ENCODE measurements around the gene CSNK1D. TPM values are rescaled to one million over a fixed set of nuclear protein-coding genes. Genes with fewer than 3 reads are reported as not detected.

The CSNK1D gene
- total and polyA plus RNA-seq, 3 donors from 2014 or later, result 137 to 179 (median 178) TPM

- no peak for DNase-seq
- H3K27me3 ChIP-seq, result no peaks in the 10 kb centered on the region
- TF ChIP-seq CTCF (IDR thresholded peaks at IDR 0.05), result no peak
- TF ChIP-seq POLR2A (IDR thresholded peaks at IDR 0.05), result no peak
- H3K27ac ChIP-seq, result no peak overlapping the region
- peaks cover 6% of the 10 kb centered on the region for H3K4me1 ChIP-seq
- H3K9me3 ChIP-seq, result no peaks in the 10 kb centered on the region
- no peaks in the 10 kb centered on the region for H3K36me3 ChIP-seq (ENCODE audit: low read depth, missing control alignments)
- intact Hi-C loops (cut with DNase I; ENCODE audit: low total_unique reads), result no loop called here
- H3K4me3 ChIP-seq, result no peak overlapping the region
- WGBS, 2 donors, result 87 to 91% methylated on average over 21 of the region's 21 CpGs
These were observed 37.4 kb upstream of the CSNK1D start for GRCh38 chr17:82310877-82311276.

GRCh38 chr17:82309656-82310570 is 36.4 kb upstream of the CSNK1D start:
- Histone ChIP-seq H3K9me3 (no peaks in the 10 kb centered on the region), H3K4me1 (no peaks in the 10 kb centered on the region), H3K27ac (no peak overlapping the region), H3K4me3 (no peak overlapping the region), H3K27me3 (no peaks in the 10 kb centered on the region), H3K36me3 (ENCODE audit: low read depth, missing control alignments) (no peaks in the 10 kb centered on the region)
- DNase-seq, result no peak
- 90 to 91% methylated on average over 27 of the region's 27 CpGs for WGBS, 2 donors
- no peak for TF ChIP-seq CTCF (IDR thresholded peaks at IDR 0.05)
- no peak for TF ChIP-seq POLR2A (IDR thresholded peaks at IDR 0.05)
- intact Hi-C loops (cut with DNase I; ENCODE audit: low total_unique reads), result no loop called here

GRCh38 chr17:82305727-82306300 is 32.3 kb upstream of the CSNK1D start:
- no peaks in the 10 kb centered on the region for H3K9me3 ChIP-seq
- no peaks in the 10 kb centered on the region for H3K4me1 ChIP-seq
- TF ChIP-seq POLR2A (IDR thresholded peaks at IDR 0.05) (no peak), CTCF (IDR thresholded peaks at IDR 0.05) (no peak)
- no peaks in the 10 kb centered on the region for H3K36me3 ChIP-seq (ENCODE audit: low read depth, missing control alignments)
- H3K4me3 ChIP-seq, result no peak overlapping the region
- DNase-seq, result no peak
- 89 to 90% methylated on average over 17 to 20 of the region's 20 CpGs for WGBS, 2 donors
- no peak overlapping the region for H3K27ac ChIP-seq
- intact Hi-C loops (cut with DNase I; ENCODE audit: low total_unique reads), result no loop called here
- no peaks in the 10 kb centered on the region for H3K27me3 ChIP-seq

- DNase-seq, result no peak
- Histone ChIP-seq H3K9me3 (no peaks in the 10 kb centered on the region), H3K27ac (no peak overlapping the region), H3K4me1 (no peaks in the 10 kb centered on the region), H3K4me3 (no peak overlapping the region), H3K36me3 (ENCODE audit: low read depth, missing control alignments) (no peaks in the 10 kb centered on the region), H3K27me3 (no peaks in the 10 kb centered on the region)
- TF ChIP-seq POLR2A (IDR thresholded peaks at IDR 0.05) (no peak), CTCF (IDR thresholded peaks at IDR 0.05) (no peak)
- 90 to 92% methylated on average over 12 to 23 of the region's 23 CpGs for WGBS, 2 donors
- intact Hi-C loops (cut with DNase I; ENCODE audit: low total_unique reads), result no loop called here
These were observed 31.6 kb upstream of the CSNK1D start for GRCh38 chr17:82304826-82305726.

Data from testis (tissue), 3 donors.